ENCODE results near the gene EXOC3. TPM values are rescaled to one million over a fixed set of nuclear protein-coding genes. Genes with fewer than 3 reads are reported as not detected.

Gene EXOC3
- total RNA-seq, 1 donor from 2014 or later, result 67.3 TPM

DNA sequence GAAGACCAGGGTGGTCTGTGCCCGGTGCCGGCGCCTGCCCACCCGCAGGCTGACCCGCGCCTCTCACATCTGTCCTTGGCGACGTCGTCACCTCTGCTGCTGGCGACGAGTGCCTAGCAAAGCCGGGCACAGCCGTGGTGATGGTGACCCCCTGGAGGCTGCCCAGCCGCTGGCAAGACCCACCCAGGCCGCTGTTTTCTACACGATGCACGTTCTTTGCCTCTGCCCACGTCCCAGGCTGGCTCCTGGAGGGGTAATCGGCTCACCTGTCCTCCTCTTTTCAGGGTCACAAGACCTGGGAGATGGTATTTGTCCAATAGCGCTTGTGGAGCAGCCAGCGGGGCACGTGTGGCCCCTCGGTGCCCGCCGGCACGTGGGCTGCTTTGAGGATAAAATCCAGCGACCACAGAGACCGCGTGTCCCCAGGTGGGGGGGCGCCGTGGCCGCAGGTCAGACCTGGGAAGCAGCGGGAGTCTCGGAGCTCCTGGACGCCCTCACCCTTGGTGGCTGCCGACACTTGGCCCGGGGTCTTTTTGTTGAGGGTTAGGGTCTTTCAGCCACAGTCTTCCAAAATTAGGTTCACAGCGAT lies 51.8 kb downstream of the EXOC3 start:
- Mint-ChIP-seq H3K27ac (no peak overlapping the region), H3K4me3 (ENCODE audit: low read depth) (no peak overlapping the region), H3K4me1 (ENCODE audit: low read depth) (no peaks in the 10 kb centered on the region), H3K9me3 (ENCODE audit: low read depth) (no peaks in the 10 kb centered on the region), H3K36me3 (ENCODE audit: insufficient read depth) (no peaks in the 10 kb centered on the region), H3K27me3 (peaks cover 52% of the 10 kb centered on the region)
- TF ChIP-seq, protein P1, sequence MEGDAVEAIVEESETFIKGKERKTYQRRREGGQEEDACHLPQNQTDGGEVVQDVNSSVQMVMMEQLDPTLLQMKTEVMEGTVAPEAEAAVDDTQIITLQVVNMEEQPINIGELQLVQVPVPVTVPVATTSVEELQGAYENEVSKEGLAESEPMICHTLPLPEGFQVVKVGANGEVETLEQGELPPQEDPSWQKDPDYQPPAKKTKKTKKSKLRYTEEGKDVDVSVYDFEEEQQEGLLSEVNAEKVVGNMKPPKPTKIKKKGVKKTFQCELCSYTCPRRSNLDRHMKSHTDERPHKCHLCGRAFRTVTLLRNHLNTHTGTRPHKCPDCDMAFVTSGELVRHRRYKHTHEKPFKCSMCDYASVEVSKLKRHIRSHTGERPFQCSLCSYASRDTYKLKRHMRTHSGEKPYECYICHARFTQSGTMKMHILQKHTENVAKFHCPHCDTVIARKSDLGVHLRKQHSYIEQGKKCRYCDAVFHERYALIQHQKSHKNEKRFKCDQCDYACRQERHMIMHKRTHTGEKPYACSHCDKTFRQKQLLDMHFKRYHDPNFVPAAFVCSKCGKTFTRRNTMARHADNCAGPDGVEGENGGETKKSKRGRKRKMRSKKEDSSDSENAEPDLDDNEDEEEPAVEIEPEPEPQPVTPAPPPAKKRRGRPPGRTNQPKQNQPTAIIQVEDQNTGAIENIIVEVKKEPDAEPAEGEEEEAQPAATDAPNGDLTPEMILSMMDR (IDR thresholded peaks at IDR 0.05; ENCODE audit: unreplicated experiment), result no peak
- no peak for DNase-seq (ENCODE audit: low spot score, unreplicated experiment)

DNA sequence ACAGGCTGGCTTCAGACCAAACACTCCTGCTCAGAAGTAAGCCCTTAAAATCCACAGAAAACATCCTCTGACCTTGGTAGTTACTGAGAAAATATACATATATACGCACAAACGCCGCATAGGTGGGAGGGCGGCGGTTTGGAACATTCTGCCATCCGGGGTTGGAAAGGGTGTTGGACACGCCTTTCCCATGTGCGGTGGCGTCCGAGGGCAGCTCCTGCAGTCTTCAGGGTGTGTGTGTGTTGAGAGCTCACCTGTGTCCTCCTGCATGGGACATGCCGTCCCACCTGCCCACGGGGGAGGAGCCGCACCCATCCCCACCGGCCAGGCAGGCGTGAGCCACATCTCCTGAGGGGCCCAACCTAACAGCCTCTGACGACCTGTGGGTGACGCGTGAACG lies 53.1 kb downstream of the EXOC3 start:
- no peak overlapping the region for H3K4me3 Mint-ChIP-seq (ENCODE audit: low read depth)
- H3K36me3 Mint-ChIP-seq (ENCODE audit: insufficient read depth), result no peaks in the 10 kb centered on the region
- TF ChIP-seq, protein P1 (IDR thresholded peaks at IDR 0.05; ENCODE audit: unreplicated experiment), result no peak
- peaks cover 52% of the 10 kb centered on the region for H3K27me3 Mint-ChIP-seq
- H3K4me1 Mint-ChIP-seq (ENCODE audit: low read depth), result no peaks in the 10 kb centered on the region
- H3K27ac Mint-ChIP-seq, result no peak overlapping the region
- no peaks in the 10 kb centered on the region for H3K9me3 Mint-ChIP-seq (ENCODE audit: low read depth)
- no peak for DNase-seq (ENCODE audit: low spot score, unreplicated experiment)

- peaks cover 54% of the 10 kb centered on the region for H3K27me3 Mint-ChIP-seq
- no peaks in the 10 kb centered on the region for H3K36me3 Mint-ChIP-seq (ENCODE audit: insufficient read depth)
- no peak for DNase-seq (ENCODE audit: low spot score, unreplicated experiment)
- H3K4me1 Mint-ChIP-seq (ENCODE audit: low read depth), result no peaks in the 10 kb centered on the region
- no peaks in the 10 kb centered on the region for H3K9me3 Mint-ChIP-seq (ENCODE audit: low read depth)
- TF ChIP-seq, protein P1 (IDR thresholded peaks at IDR 0.05; ENCODE audit: unreplicated experiment), result no peak
- H3K27ac Mint-ChIP-seq, result no peak overlapping the region
- no peak overlapping the region for H3K4me3 Mint-ChIP-seq (ENCODE audit: low read depth)
Observed at GRCh38 chr5:497090-497700, 54.2 kb downstream of the EXOC3 start.

- Mint-ChIP-seq H3K4me1 (ENCODE audit: low read depth) (no peaks in the 10 kb centered on the region), H3K4me3 (ENCODE audit: low read depth) (no peak overlapping the region), H3K27me3 (peaks cover 58% of the 10 kb centered on the region), H3K27ac (no peak overlapping the region), H3K36me3 (ENCODE audit: insufficient read depth) (no peaks in the 10 kb centered on the region), H3K9me3 (ENCODE audit: low read depth) (no peaks in the 10 kb centered on the region)
- TF ChIP-seq, protein P1 (IDR thresholded peaks at IDR 0.05; ENCODE audit: unreplicated experiment), result no peak
- no peak for DNase-seq (ENCODE audit: low spot score, unreplicated experiment)
Observed at GRCh38 chr5:497871-498509, 55.0 kb downstream of the EXOC3 start.

- DNase-seq (ENCODE audit: low spot score, unreplicated experiment), result no peak
- TF ChIP-seq, protein P1 (IDR thresholded peaks at IDR 0.05; ENCODE audit: unreplicated experiment), result no peak
- no peak overlapping the region for H3K4me3 Mint-ChIP-seq (ENCODE audit: low read depth)
- H3K27ac Mint-ChIP-seq, result no peak overlapping the region
- no peaks in the 10 kb centered on the region for H3K9me3 Mint-ChIP-seq (ENCODE audit: low read depth)
- H3K27me3 Mint-ChIP-seq, result peaks cover 55% of the 10 kb centered on the region
- H3K4me1 Mint-ChIP-seq (ENCODE audit: low read depth), result no peaks in the 10 kb centered on the region
- H3K36me3 Mint-ChIP-seq (ENCODE audit: insufficient read depth), result no peaks in the 10 kb centered on the region
Observed at GRCh38 chr5:499233-500209, 56.5 kb downstream of the EXOC3 start.

All from progenitor cell of endocrine pancreas (in vitro differentiated cells).